Loucy (cell line): ENCODE data around the gene SERF2.

ENCODE experiments used
- CTCF ChIP-seq: fragments of 200-600 bp; sonication (generic); conservative IDR thresholded peaks from 2 replicates; pipeline ENCODE4 v1.5.1; 2014; ENCODE audit warnings: mild to moderate bottlenecking, antibody characterized with exemption, low read length
- EZH2phosphoT487 ChIP-seq: fragments of 200-600 bp; IDR thresholded peaks from 2 replicates; pipeline ENCODE4 v1.6.1; 2018; ENCODE audit warnings: antibody characterized with exemption, mild to moderate bottlenecking, moderate library complexity, borderline replicate concordance

GRCh38 chr15:43774062-43774461 is 18.1 kb upstream of the SERF2 start:
- no peak for TF ChIP-seq CTCF
- TF ChIP-seq EZH2phosphoT487 = no peak
